ENCODE results near the gene HLCS. TPM values are rescaled to one million over a fixed set of nuclear protein-coding genes. Genes with fewer than 3 reads are reported as not detected.
A peak's percentile ranks its signal among the peaks of the same experiment; 100 is the strongest.
"Not testable (repeated sequence)": the region's sequence is repeated elsewhere in the genome, so short reads cannot be mapped to it uniquely, and the experiment has no call there.

HLCS gene
- total and polyA plus RNA-seq, 4 donors, result 12.5 to 28.8 (median 15.7) TPM

- Histone ChIP-seq H3K27me3 (ENCODE audit: control insufficient read depth, insufficient read depth, low read length) (peaks cover under 1% of the 10 kb centered on the region), H3K4me3 (ENCODE audit: low read depth, low read length) (no peak overlapping the region), H3K9me3 (ENCODE audit: control insufficient read depth, insufficient read depth, low read length) (no peaks in the 10 kb centered on the region), H3K4me1 (ENCODE audit: control insufficient read depth, insufficient read depth, low read length) (no peaks in the 10 kb centered on the region), H3K27ac (ENCODE audit: low read depth, low read length) (no peak overlapping the region), H3K36me3 (ENCODE audit: control insufficient read depth, insufficient read depth, low read length) (no peaks in the 10 kb centered on the region)
- WGBS (ENCODE audit: insufficient coverage), result no CpG with 5 or more reads among the region's 4 CpGs
- DNase-seq (ENCODE audit: low read depth in 4 of 6, low spot score in 6 of 6), result no peak
Observed at GRCh38 chr21:37000381-37000780, 33.9 kb upstream of the HLCS start.

- peaks cover 3% of the 10 kb centered on the region for H3K4me1 ChIP-seq (ENCODE audit: control insufficient read depth, insufficient read depth, low read length)
- H3K27ac ChIP-seq (ENCODE audit: low read depth, low read length), result no peak overlapping the region
- H3K27me3 ChIP-seq (ENCODE audit: control insufficient read depth, insufficient read depth, low read length), result no peaks in the 10 kb centered on the region
- 91% methylated on average over 9 of the region's 11 CpGs for WGBS (ENCODE audit: insufficient coverage)
- H3K9me3 ChIP-seq (ENCODE audit: control insufficient read depth, insufficient read depth, low read length), result no peaks in the 10 kb centered on the region
- H3K36me3 ChIP-seq (ENCODE audit: control insufficient read depth, insufficient read depth, low read length), result no peaks in the 10 kb centered on the region
- no peak for DNase-seq (ENCODE audit: low read depth in 4 of 6, low spot score in 6 of 6)
- H3K4me3 ChIP-seq (ENCODE audit: low read depth, low read length), result no peak overlapping the region
Observed at GRCh38 chr21:36999131-36999898, 32.8 kb upstream of the HLCS start.

GRCh38 chr21:36995285-36995684 lies 28.8 kb upstream of the HLCS start:
- H3K4me3 ChIP-seq (ENCODE audit: low read depth, low read length); H3K9me3 ChIP-seq (ENCODE audit: control insufficient read depth, insufficient read depth, low read length); DNase-seq (ENCODE audit: low read depth in 4 of 6, low spot score in 6 of 6); H3K27me3 ChIP-seq (ENCODE audit: control insufficient read depth, insufficient read depth, low read length); H3K4me1 ChIP-seq (ENCODE audit: control insufficient read depth, insufficient read depth, low read length); H3K27ac ChIP-seq (ENCODE audit: low read depth, low read length); H3K36me3 ChIP-seq (ENCODE audit: control insufficient read depth, insufficient read depth, low read length): not testable (repeated sequence)
- 94% methylated on average over 5 of the region's 12 CpGs for WGBS (ENCODE audit: insufficient coverage)

GRCh38 chr21:36994501-36995158 lies 28.2 kb upstream of the HLCS start:
- no peaks in the 10 kb centered on the region for H3K27me3 ChIP-seq (ENCODE audit: control insufficient read depth, insufficient read depth, low read length)
- H3K27ac ChIP-seq (ENCODE audit: low read depth, low read length), result no peak overlapping the region
- whole genome bisulfite sequencing (ENCODE audit: insufficient coverage), result 26% methylated on average over 31 of the region's 38 CpGs
- DNase-seq (ENCODE audit: low read depth in 4 of 6, low spot score in 6 of 6), result peak in 2 of 6 donors; percentile 9 to 50
- H3K36me3 ChIP-seq (ENCODE audit: control insufficient read depth, insufficient read depth, low read length), result no peaks in the 10 kb centered on the region
- H3K9me3 ChIP-seq (ENCODE audit: control insufficient read depth, insufficient read depth, low read length), result no peaks in the 10 kb centered on the region
- peaks cover 11% of the 10 kb centered on the region for H3K4me1 ChIP-seq (ENCODE audit: control insufficient read depth, insufficient read depth, low read length)
- H3K4me3 ChIP-seq (ENCODE audit: low read depth, low read length), result no peak overlapping the region

GRCh38 chr21:36992671-36993070 lies 26.2 kb upstream of the HLCS start:
- H3K4me1 ChIP-seq (ENCODE audit: control insufficient read depth, insufficient read depth, low read length), result peaks cover 18% of the 10 kb centered on the region
- no peaks in the 10 kb centered on the region for H3K9me3 ChIP-seq (ENCODE audit: control insufficient read depth, insufficient read depth, low read length)
- 73% methylated on average over 3 of the region's 7 CpGs for WGBS (ENCODE audit: insufficient coverage)
- no peak overlapping the region for H3K4me3 ChIP-seq (ENCODE audit: low read depth, low read length)
- H3K36me3 ChIP-seq (ENCODE audit: control insufficient read depth, insufficient read depth, low read length), result no peaks in the 10 kb centered on the region
- H3K27ac ChIP-seq (ENCODE audit: low read depth, low read length), result no peak overlapping the region
- no peak for DNase-seq (ENCODE audit: low read depth in 4 of 6, low spot score in 6 of 6)
- no peaks in the 10 kb centered on the region for H3K27me3 ChIP-seq (ENCODE audit: control insufficient read depth, insufficient read depth, low read length)

- Histone ChIP-seq H3K27ac (ENCODE audit: low read depth, low read length) (peak overlapping the region; percentile 75), H3K27me3 (ENCODE audit: control insufficient read depth, insufficient read depth, low read length) (no peaks in the 10 kb centered on the region), H3K9me3 (ENCODE audit: control insufficient read depth, insufficient read depth, low read length) (no peaks in the 10 kb centered on the region), H3K4me3 (ENCODE audit: low read depth, low read length) (peak overlapping the region; percentile 37), H3K36me3 (ENCODE audit: control insufficient read depth, insufficient read depth, low read length) (no peaks in the 10 kb centered on the region), H3K4me1 (ENCODE audit: control insufficient read depth, insufficient read depth, low read length) (peaks cover 18% of the 10 kb centered on the region)
- DNase-seq (ENCODE audit: low read depth in 4 of 6, low spot score in 6 of 6), result no peak
- WGBS (ENCODE audit: insufficient coverage), result 48% methylated on average over 18 of the region's 21 CpGs
Observed at GRCh38 chr21:36990508-36991205, 24.2 kb upstream of the HLCS start.

GRCh38 chr21:36989699-36990507 lies 23.4 kb upstream of the HLCS start:
- Histone ChIP-seq H3K27me3 (ENCODE audit: control insufficient read depth, insufficient read depth, low read length) (no peaks in the 10 kb centered on the region), H3K4me1 (ENCODE audit: control insufficient read depth, insufficient read depth, low read length) (peaks cover 18% of the 10 kb centered on the region), H3K9me3 (ENCODE audit: control insufficient read depth, insufficient read depth, low read length) (no peaks in the 10 kb centered on the region), H3K27ac (ENCODE audit: low read depth, low read length) (peak overlapping the region; percentile 88), H3K36me3 (ENCODE audit: control insufficient read depth, insufficient read depth, low read length) (no peaks in the 10 kb centered on the region), H3K4me3 (ENCODE audit: low read depth, low read length) (peak overlapping the region; percentile 51)
- under 1% methylated on average over 97 of the region's 97 CpGs for WGBS (ENCODE audit: insufficient coverage)
- DNase-seq (ENCODE audit: low read depth in 4 of 6, low spot score in 6 of 6), result peak; percentile 81 to 97 (median 85)

- WGBS (ENCODE audit: insufficient coverage), result 49% methylated on average over 14 of the region's 22 CpGs
- Histone ChIP-seq H3K27ac (ENCODE audit: low read depth, low read length) (peak overlapping the region; percentile 88), H3K4me1 (ENCODE audit: control insufficient read depth, insufficient read depth, low read length) (peaks cover 15% of the 10 kb centered on the region), H3K4me3 (ENCODE audit: low read depth, low read length) (peak overlapping the region; percentile 51)
- not testable (repeated sequence) for H3K36me3 ChIP-seq (ENCODE audit: control insufficient read depth, insufficient read depth, low read length); H3K9me3 ChIP-seq (ENCODE audit: control insufficient read depth, insufficient read depth, low read length); H3K27me3 ChIP-seq (ENCODE audit: control insufficient read depth, insufficient read depth, low read length); DNase-seq (ENCODE audit: low read depth in 4 of 6, low spot score in 6 of 6)
Observed at GRCh38 chr21:36989199-36989698, 22.8 kb upstream of the HLCS start.

- H3K27me3 ChIP-seq (ENCODE audit: control insufficient read depth, insufficient read depth, low read length), result no peaks in the 10 kb centered on the region
- no peak overlapping the region for H3K4me3 ChIP-seq (ENCODE audit: low read depth, low read length)
- H3K4me1 ChIP-seq (ENCODE audit: control insufficient read depth, insufficient read depth, low read length), result peaks cover 15% of the 10 kb centered on the region
- DNase-seq (ENCODE audit: low read depth in 4 of 6, low spot score in 6 of 6), result no peak
- H3K27ac ChIP-seq (ENCODE audit: low read depth, low read length), result no peak overlapping the region
- no peaks in the 10 kb centered on the region for H3K9me3 ChIP-seq (ENCODE audit: control insufficient read depth, insufficient read depth, low read length)
- H3K36me3 ChIP-seq (ENCODE audit: control insufficient read depth, insufficient read depth, low read length), result no peaks in the 10 kb centered on the region
- 83% methylated on average over 1 of the region's 4 CpGs for whole genome bisulfite sequencing (ENCODE audit: insufficient coverage)
Observed at GRCh38 chr21:36988536-36988935, 22.1 kb upstream of the HLCS start.

Data from spinal cord (tissue), 10 donors.